ENCODE results near the gene MCF2. TPM values are rescaled to one million over a fixed set of nuclear protein-coding genes. Genes with fewer than 3 reads are reported as not detected.

Gene MCF2
- total RNA-seq, 1 experiment from 2014 or later: 0.15 TPM

DNA sequence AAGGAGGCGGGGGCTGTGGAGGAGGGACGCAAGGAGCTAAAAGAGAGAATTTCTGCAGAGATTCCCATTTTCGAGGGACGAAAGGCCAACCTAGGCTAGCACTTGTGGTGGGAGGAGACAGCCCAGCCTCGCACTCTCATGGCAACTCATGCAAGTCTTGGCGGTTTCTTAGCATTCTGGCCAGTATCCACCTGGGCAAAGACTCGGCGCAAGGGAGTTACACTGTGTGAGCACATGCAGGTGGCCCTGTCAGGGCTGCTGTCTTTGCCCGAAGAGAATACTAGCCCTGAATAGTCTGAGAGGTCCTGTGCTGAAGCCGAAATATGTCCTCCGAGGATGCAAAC is 15.5 kb downstream of the MCF2 start:
- intact Hi-C loops (cut with micrococcal nuclease): no loop called here
- H4K20me1 ChIP-seq (ENCODE audit: insufficient read depth): no peaks in the 10 kb centered on the region
- no peaks in the 10 kb centered on the region for H3K79me2 ChIP-seq (ENCODE audit: insufficient read depth, low read length)
- H3K4me3 ChIP-seq (replicated peaks in 1 of 2; ENCODE audit: low read depth in 1 of 2, low read length in 2 of 2): no peak overlapping the region
- no peak overlapping the region for H2AFZ ChIP-seq (ENCODE audit: low read depth, low read length, poor library complexity, severe bottlenecking)
- H3K36me3 ChIP-seq (ENCODE audit: control insufficient read depth in 1 of 2, insufficient read depth in 2 of 2, low read length in 2 of 2): no peaks in the 10 kb centered on the region
- no peak overlapping the region for H3K27ac ChIP-seq (ENCODE audit: low read depth, low read length)
- DNase-seq (ENCODE audit: low read depth, low spot score) (no peak), ATAC-seq (no peak)
- H3K4me1 ChIP-seq (ENCODE audit: control insufficient read depth in 1 of 2, insufficient read depth in 2 of 2, low read length in 2 of 2): no peaks in the 10 kb centered on the region
- CTCF ChIA-PET: no interaction called here
- no peaks in the 10 kb centered on the region for H3K27me3 ChIP-seq (ENCODE audit: insufficient read depth, low read length)
- no peaks in the 10 kb centered on the region for H3K9me2 ChIP-seq (ENCODE audit: insufficient read depth)
- POLR2A ChIA-PET: no interaction called here
- TF ChIP-seq, protein P1, sequence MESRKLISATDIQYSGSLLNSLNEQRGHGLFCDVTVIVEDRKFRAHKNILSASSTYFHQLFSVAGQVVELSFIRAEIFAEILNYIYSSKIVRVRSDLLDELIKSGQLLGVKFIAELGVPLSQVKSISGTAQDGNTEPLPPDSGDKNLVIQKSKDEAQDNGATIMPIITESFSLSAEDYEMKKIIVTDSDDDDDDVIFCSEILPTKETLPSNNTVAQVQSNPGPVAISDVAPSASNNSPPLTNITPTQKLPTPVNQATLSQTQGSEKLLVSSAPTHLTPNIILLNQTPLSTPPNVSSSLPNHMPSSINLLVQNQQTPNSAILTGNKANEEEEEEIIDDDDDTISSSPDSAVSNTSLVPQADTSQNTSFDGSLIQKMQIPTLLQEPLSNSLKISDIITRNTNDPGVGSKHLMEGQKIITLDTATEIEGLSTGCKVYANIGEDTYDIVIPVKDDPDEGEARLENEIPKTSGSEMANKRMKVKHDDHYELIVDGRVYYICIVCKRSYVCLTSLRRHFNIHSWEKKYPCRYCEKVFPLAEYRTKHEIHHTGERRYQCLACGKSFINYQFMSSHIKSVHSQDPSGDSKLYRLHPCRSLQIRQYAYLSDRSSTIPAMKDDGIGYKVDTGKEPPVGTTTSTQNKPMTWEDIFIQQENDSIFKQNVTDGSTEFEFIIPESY (IDR thresholded peaks at IDR 0.05; ENCODE audit: extremely low read depth, insufficient replicate concordance, low read length): no peak
- TF ChIP-seq EZH2phosphoT487 (IDR thresholded peaks at IDR 0.05; ENCODE audit: borderline replicate concordance): no peak
- no peak for TF ChIP-seq MAX (IDR thresholded peaks at IDR 0.05)
- TF ChIP-seq JUND (IDR thresholded peaks at IDR 0.05): no peak
- no peak for TF ChIP-seq TCF7L2 (IDR thresholded peaks at IDR 0.05; ENCODE audit: borderline replicate concordance, extremely low read depth, insufficient read depth, insufficient read length)
- no peak for TF ChIP-seq CBX3 (IDR thresholded peaks at IDR 0.05; ENCODE audit: low read depth)
- TF ChIP-seq CEBPB (IDR thresholded peaks at IDR 0.05; ENCODE audit: low read depth): no peak
- TF ChIP-seq EZH2 (IDR thresholded peaks at IDR 0.05): no peak
- no peak for TF ChIP-seq EGR1 (IDR thresholded peaks at IDR 0.05; ENCODE audit: low read depth)
- no peak for TF ChIP-seq POLR2A (IDR thresholded peaks at IDR 0.05; ENCODE audit: borderline replicate concordance, extremely low read depth, insufficient read depth, insufficient read length)
- no peak for TF ChIP-seq ZNF274 (IDR thresholded peaks at IDR 0.05; ENCODE audit: low read depth, low read length)
- no peak for TF ChIP-seq ZFX (IDR thresholded peaks at IDR 0.05)
- TF ChIP-seq SP1 (IDR thresholded peaks at IDR 0.05; ENCODE audit: low read depth): no peak
- BruUV-seq (replicated peaks): no TSS peak
- no peak overlapping the region for H3K9ac ChIP-seq (ENCODE audit: low read length)
- no peak overlapping the region for H3K4me2 ChIP-seq (ENCODE audit: low read length)
- no peaks in the 10 kb centered on the region for H3K9me3 ChIP-seq (ENCODE audit: control insufficient read depth in 1 of 2, insufficient read depth in 1 of 2, low read depth in 1 of 2, low read length in 2 of 2)
- RAD21 ChIA-PET (ENCODE audit: low non-redundant PET in 1 of 2, low total read pairs in 2 of 2, uncharacterized antibody in 2 of 2, unreplicated experiment in 2 of 2): no interaction called here

Data from HCT116 (cell line).